Caki2 (cell line): ENCODE results near the gene CPD. TPM values are rescaled to one million over a fixed set of nuclear protein-coding genes. Genes with fewer than 3 reads are reported as not detected.
"Not testable (repeated sequence)": the region's sequence is repeated elsewhere in the genome, so short reads cannot be mapped to it uniquely, and the experiment has no call there.

ENCODE experiments used
- DNase-seq: peaks from one replicate; pipeline ENCODE4 v3.0.0-alpha.2; 2015; ENCODE audit warnings: low read depth
- in situ Hi-C: cut with HindIII; loops from 2 replicates; pipeline ENCODE4 v1.10.0; 2016; ENCODE audit warnings: low sequenced_read_pairs, low pct_unique_long_range_greater_than_20kb, mixed read lengths
- total RNA-seq: library from RNA; depleted of rRNA; stranded (reverse); fragments of >200 nt; shearing (Covaris generic); gene quantifications from 2 replicates; pipeline ENCODE4 v1.2.3, GENCODE V29; 2014; ENCODE audit warnings: low replicate concordance

The CPD gene
- total RNA-seq, 1 experiment from 2014 or later, result 171 TPM

GRCh38 chr17:30351263-30351662, 27.5 kb upstream of the CPD start:
- in situ Hi-C loops, DNase-seq: not testable (repeated sequence)

GRCh38 chr17:30351735-30352134, 27.0 kb upstream of the CPD start:
- DNase-seq, result no peak
- in situ Hi-C loops, result no loop called here

GRCh38 chr17:30352240-30352814, 26.4 kb upstream of the CPD start:
- peak; percentile 65 for DNase-seq

GRCh38 chr17:30354701-30355100, 24.0 kb upstream of the CPD start:
- DNase-seq, result no peak
- in situ Hi-C loops, result no loop called here

More at GRCh38 chr17:30352240-30352814, 26.4 kb upstream of the CPD start:
- in situ Hi-C loops, result no loop called here

GRCh38 chr17:30357476-30357875, 21.3 kb upstream of the CPD start:
- in situ Hi-C loops, result no loop called here

GRCh38 chr17:30358055-30358760, 20.5 kb upstream of the CPD start:
- no peak for DNase-seq
- in situ Hi-C loops, result no loop called here

More at GRCh38 chr17:30357476-30357875, 21.3 kb upstream of the CPD start:
- no peak for DNase-seq

- DNase-seq, result no peak
- in situ Hi-C loops, result no loop called here
Observed at GRCh38 chr17:30360086-30360808, 18.5 kb upstream of the CPD start.

- in situ Hi-C loops, result no loop called here
- no peak for DNase-seq
Observed at GRCh38 chr17:30361766-30362279, 16.9 kb upstream of the CPD start.

GRCh38 chr17:30363715-30364202, 15.0 kb upstream of the CPD start:
- in situ Hi-C loops, result no loop called here
- peak; percentile 97 for DNase-seq

- in situ Hi-C loops, result no loop called here
- no peak for DNase-seq
Observed at GRCh38 chr17:30366536-30366935, 12.2 kb upstream of the CPD start.

- in situ Hi-C loops, result no loop called here
- DNase-seq, result no peak
Observed at GRCh38 chr17:30368912-30369720, 9.6 kb upstream of the CPD start.

GRCh38 chr17:30369995-30370394, 8.7 kb upstream of the CPD start:
- no peak for DNase-seq
- in situ Hi-C loops, result no loop called here

GRCh38 chr17:30372755-30373154, 6.0 kb upstream of the CPD start:
- peak; percentile 60 for DNase-seq
- in situ Hi-C loops, result no loop called here

GRCh38 chr17:30375661-30376060, 3.1 kb upstream of the CPD start:
- in situ Hi-C loops, result no loop called here
- DNase-seq, result no peak

- in situ Hi-C loops, result no loop called here
- peak; percentile 81 for DNase-seq
Observed at GRCh38 chr17:30376621-30377452, 1.9 kb upstream of the CPD start.

- in situ Hi-C loops, result no loop called here
- DNase-seq, result no peak
Observed at GRCh38 chr17:30377574-30378240, 1.0 kb upstream of the CPD start.

GRCh38 chr17:30378241-30378824, 394 bp upstream of the CPD start:
- in situ Hi-C loops, result no loop called here
- DNase-seq, result no peak
